Small intestine (tissue), 7 donors: ENCODE data around the gene HMCN2. TPM values are rescaled to one million over a fixed set of nuclear protein-coding genes. Genes with fewer than 3 reads are reported as not detected.
A peak's percentile ranks its signal among the peaks of the same experiment; 100 is the strongest.

Experiments
- DNase-seq, 2 donors: peaks; one replicate each; pipeline versions ENCODE4 v3.0.0 to v3.0.0-alpha.2; 2013
- FAIRE-seq: peaks from 2 replicates; lab custom pipeline; 2012; peaks lifted over from hg19 to GRCh38; lab: Jason Lieb, UNC
- H3K27ac ChIP-seq, 3 donors: one replicate each; pipeline ENCODE4 v1.5.1; 2013; ENCODE audit warnings: low read length in 2 of 3, mild to moderate bottlenecking in 2 of 3, control low read depth in 1 of 3, inconsistent platforms in 1 of 3, low read depth in 1 of 3, moderate library complexity in 1 of 3
- H3K27me3 ChIP-seq, 3 donors: one replicate each; pipeline ENCODE4 v1.6.1; 2013; ENCODE audit warnings: low read length in 3 of 3, inconsistent platforms in 1 of 3; ENCODE audit not compliant: control insufficient read depth in 3 of 3, insufficient read depth in 3 of 3
- H3K36me3 ChIP-seq, 3 donors: one replicate each; pipeline ENCODE4 v1.6.1; 2013; ENCODE audit warnings: low read length in 3 of 3, inconsistent platforms in 1 of 3, low read depth in 1 of 3, mild to moderate bottlenecking in 1 of 3, moderate library complexity in 1 of 3; ENCODE audit not compliant: control insufficient read depth in 3 of 3, insufficient read depth in 2 of 3
- H3K4me1 ChIP-seq, 3 donors: one replicate each; pipeline ENCODE4 v1.6.1; 2013; ENCODE audit warnings: low read length in 2 of 3, inconsistent platforms in 1 of 3, low read depth in 1 of 3, mild to moderate bottlenecking in 1 of 3, moderate library complexity in 1 of 3; ENCODE audit not compliant: control insufficient read depth in 3 of 3, insufficient read depth in 2 of 3
- H3K4me3 ChIP-seq, 3 donors: one replicate each; pipeline ENCODE4 v1.5.1; 2013; ENCODE audit warnings: low read length in 3 of 3, control low read depth in 1 of 3, inconsistent platforms in 1 of 3, low read depth in 1 of 3, mild to moderate bottlenecking in 1 of 3, moderate library complexity in 1 of 3
- H3K9me3 ChIP-seq, 2 donors: one replicate each; pipeline ENCODE4 v1.6.1; 2013; ENCODE audit warnings: low read depth in 1 of 2, low read length in 1 of 2; ENCODE audit not compliant: control insufficient read depth in 2 of 2, insufficient read depth in 1 of 2
- WGBS, 3 donors: extraction: QIAGEN DNeasy Blood & Tissue Kit; methylation state at CpG; one replicate each; pipeline ENCODE4 v1.1.7; 2013; 5-methylcytosine and 5-hydroxymethylcytosine counted together
- polyA plus RNA-seq, 4 donors: library from polyadenylated mRNA; stranded (reverse) in 3 of 4; unstranded in 1 of 4; fragments of 200-250 nt in 3 of 4; fragments of 120-200 nt in 1 of 4; gene quantifications; one replicate each; pipeline versions ENCODE4 v1.2.1 to v1.2.3, GENCODE V29; 2013
- donor health status: healthy with polysubstance abuse.
- donor health status: control.
- donor health status: control.
- donor health status: Bipolar disorder and iron deficiency.
- donor health status: healthy.

HMCN2 gene
- polyA plus RNA-seq, 4 donors = 1.1 to 19.4 (median 10.6) TPM; not detected in 1

GRCh38 chr9:130429381-130429780, 163.8 kb downstream of the HMCN2 start:
- WGBS, 3 donors = 88 to 92% (median 92%) methylated on average over 13 of the region's 13 CpGs
- H3K4me3 ChIP-seq = no peak overlapping the region

GRCh38 chr9:130429831-130430230, 164.3 kb downstream of the HMCN2 start:
- Histone ChIP-seq H3K9me3 (peaks cover 0 to 17% of the 10 kb centered on the region in 2 donors), H3K27me3 (peaks cover 4 to 16% (median 5%) of the 10 kb centered on the region in 3 donors), H3K4me1 (peaks cover 3 to 41% (median 7%) of the 10 kb centered on the region in 3 donors), H3K27ac (no peak overlapping the region), H3K36me3 (peaks cover 0 to 42% (median 0%) of the 10 kb centered on the region in 3 donors), H3K4me3 (no peak overlapping the region)
- FAIRE-seq = no peak
- WGBS, 3 donors = 78 to 88% (median 80%) methylated on average over 5 to 6 of the region's 6 CpGs
- no peak for DNase-seq

More at GRCh38 chr9:130429381-130429780, 163.8 kb downstream of the HMCN2 start:
- Histone ChIP-seq H3K9me3 (peaks cover 0 to 17% of the 10 kb centered on the region in 2 donors), H3K36me3 (peaks cover 0 to 45% (median 0%) of the 10 kb centered on the region in 3 donors), H3K27me3 (peaks cover 4 to 16% (median 5%) of the 10 kb centered on the region in 3 donors), H3K27ac (no peak overlapping the region), H3K4me1 (peaks cover 3 to 45% (median 7%) of the 10 kb centered on the region in 3 donors)
- no peak for DNase-seq
- FAIRE-seq = no peak

- DNase-seq = no peak
- FAIRE-seq = no peak
- WGBS, 3 donors = 91 to 96% (median 96%) methylated on average over 18 of the region's 18 CpGs
- Histone ChIP-seq H3K4me1 (peaks cover 3 to 37% (median 7%) of the 10 kb centered on the region in 3 donors), H3K4me3 (no peak overlapping the region), H3K27me3 (peaks cover 4 to 16% (median 5%) of the 10 kb centered on the region in 3 donors), H3K36me3 (peaks cover 0 to 42% (median 0%) of the 10 kb centered on the region in 3 donors), H3K27ac (no peak overlapping the region), H3K9me3 (peaks cover 0 to 17% of the 10 kb centered on the region in 2 donors)
Measured at GRCh38 chr9:130430232-130430631, 164.7 kb downstream of the HMCN2 start.

- 88 to 95% (median 93%) methylated on average over 17 to 22 of the region's 22 CpGs for WGBS, 3 donors
Measured at GRCh38 chr9:130430734-130431535, 165.4 kb downstream of the HMCN2 start.

GRCh38 chr9:130431536-130432303, 166.2 kb downstream of the HMCN2 start:
- DNase-seq (no peak), FAIRE-seq (no peak)

More at GRCh38 chr9:130430734-130431535, 165.4 kb downstream of the HMCN2 start:
- peaks cover 3 to 30% (median 5%) of the 10 kb centered on the region in 3 donors for H3K4me1 ChIP-seq
- H3K27ac ChIP-seq = no peak overlapping the region
- DNase-seq (no peak), FAIRE-seq (no peak)
- peaks cover 0 to 42% (median 0%) of the 10 kb centered on the region in 3 donors for H3K36me3 ChIP-seq
- no peak overlapping the region for H3K4me3 ChIP-seq
- peaks cover 4 to 16% (median 5%) of the 10 kb centered on the region in 3 donors for H3K27me3 ChIP-seq
- peaks cover 0 to 17% of the 10 kb centered on the region in 2 donors for H3K9me3 ChIP-seq

GRCh38 chr9:130432362-130432761, 166.8 kb downstream of the HMCN2 start:
- WGBS, 3 donors = 35 to 60% (median 36%) methylated on average over 10 to 11 of the region's 11 CpGs
- peaks cover 4 to 16% (median 5%) of the 10 kb centered on the region in 3 donors for H3K27me3 ChIP-seq
- H3K4me3 ChIP-seq = no peak overlapping the region
- FAIRE-seq = no peak
- peaks cover 0 to 39% (median 0%) of the 10 kb centered on the region in 3 donors for H3K36me3 ChIP-seq
- no peak overlapping the region for H3K27ac ChIP-seq
- peaks cover 0 to 15% (median 0%) of the 10 kb centered on the region in 3 donors for H3K4me1 ChIP-seq
- no peak for DNase-seq
- H3K9me3 ChIP-seq = peaks cover 0 to 17% of the 10 kb centered on the region in 2 donors

More at GRCh38 chr9:130431536-130432303, 166.2 kb downstream of the HMCN2 start:
- Histone ChIP-seq H3K9me3 (peaks cover 0 to 17% of the 10 kb centered on the region in 2 donors), H3K4me1 (peaks cover 0 to 22% (median 0%) of the 10 kb centered on the region in 3 donors), H3K27ac (no peak overlapping the region), H3K4me3 (no peak overlapping the region), H3K36me3 (peaks cover 0 to 42% (median 0%) of the 10 kb centered on the region in 3 donors), H3K27me3 (peaks cover 4 to 16% (median 5%) of the 10 kb centered on the region in 3 donors)
- 77 to 84% (median 84%) methylated on average over 16 to 17 of the region's 17 CpGs for WGBS, 3 donors

GRCh38 chr9:130432796-130433167, 167.2 kb downstream of the HMCN2 start:
- no peak for DNase-seq
- WGBS, 3 donors = 38 to 59% (median 48%) methylated on average over 16 of the region's 16 CpGs
- H3K9me3 ChIP-seq = peaks cover 0 to 17% of the 10 kb centered on the region in 2 donors
- no peak for FAIRE-seq
- peaks cover 0 to 35% (median 0%) of the 10 kb centered on the region in 3 donors for H3K36me3 ChIP-seq
- peak overlapping the region in 1 of 3 donors; percentile 32 for H3K4me3 ChIP-seq
- peaks cover 4 to 16% (median 5%) of the 10 kb centered on the region in 3 donors for H3K27me3 ChIP-seq
- no peak overlapping the region for H3K27ac ChIP-seq
- peaks cover 0 to 13% (median 0%) of the 10 kb centered on the region in 3 donors for H3K4me1 ChIP-seq
